HEK293T (cell line): ENCODE results near the gene RPTOR.

Source experiments
- ARNT ChIP-seq: fragments of 450-650 bp; IDR thresholded peaks from 2 replicates; pipeline ENCODE4 v1.6.1; 2017; ENCODE audit warnings: mild to moderate bottlenecking
- BHLHE40 ChIP-seq: fragments of 450-650 bp; IDR thresholded peaks from 2 replicates; pipeline ENCODE4 v1.6.1; 2016; ENCODE audit warnings: mild to moderate bottlenecking, moderate library complexity, borderline replicate concordance
- CTBP1 ChIP-seq: fragments of 450-650 bp; IDR thresholded peaks from 2 replicates; pipeline ENCODE4 v1.6.1; 2016; ENCODE audit warnings: borderline replicate concordance
- ELF4 ChIP-seq: fragments of 450-650 bp; IDR thresholded peaks from 2 replicates; pipeline ENCODE4 v1.6.1; 2017; ENCODE audit warnings: antibody characterized with exemption
- FOXA1 ChIP-seq: fragments of 450-650 bp; IDR thresholded peaks from 2 replicates; pipeline ENCODE4 v1.6.1; 2016; ENCODE audit warnings: mild to moderate bottlenecking
- FOXK2 ChIP-seq: fragments of 450-650 bp; IDR thresholded peaks from 2 replicates; pipeline ENCODE4 v1.6.1; 2016; ENCODE audit warnings: mild to moderate bottlenecking
- FOXM1 ChIP-seq: fragments of 450-650 bp; IDR thresholded peaks from 2 replicates; pipeline ENCODE4 v1.6.1; 2017; ENCODE audit warnings: mild to moderate bottlenecking, borderline replicate concordance
- L3MBTL2 ChIP-seq: fragments of 450-650 bp; conservative IDR thresholded peaks from 2 replicates; pipeline ENCODE4 v1.6.1; 2016; ENCODE audit warnings: mild to moderate bottlenecking
- LEF1 ChIP-seq: fragments of 450-650 bp; IDR thresholded peaks from 2 replicates; pipeline ENCODE4 v1.6.1; 2017; ENCODE audit warnings: mild to moderate bottlenecking, borderline replicate concordance
- SP1 ChIP-seq: fragments of 450-650 bp; IDR thresholded peaks from 2 replicates; pipeline ENCODE4 v1.6.1; 2017
- SUZ12 ChIP-seq: fragments of 450-650 bp; IDR thresholded peaks from 2 replicates; pipeline ENCODE4 v1.6.1; 2016; ENCODE audit warnings: mild to moderate bottlenecking

GRCh38 chr17:80573701-80574100 is 29.1 kb downstream of the RPTOR start:
- TF ChIP-seq FOXA1, result no peak
- TF ChIP-seq SP1, result no peak
- no peak for TF ChIP-seq BHLHE40
- TF ChIP-seq FOXM1, result no peak
- TF ChIP-seq FOXK2, result no peak
- no peak for TF ChIP-seq SUZ12
- no peak for TF ChIP-seq LEF1
- TF ChIP-seq ARNT, result no peak
- TF ChIP-seq ELF4, result no peak
- TF ChIP-seq CTBP1, result no peak
- no peak for TF ChIP-seq L3MBTL2
